Thoracic aorta (tissue), 2 donors: ENCODE measurements around the gene RSL1D1. TPM values are rescaled to one million over a fixed set of nuclear protein-coding genes. Genes with fewer than 3 reads are reported as not detected.

ENCODE experiments used
- ATAC-seq: fragments of 150-250 bp; one replicate; pipeline ENCODE4 v1.8.0; 2017; ENCODE audit warnings: low read depth; ENCODE audit not compliant: insufficient number of reproducible peaks, low FRiP score
- DNase-seq: peaks from one replicate; pipeline ENCODE4 v3.0.0-alpha.2; 2020; ENCODE audit warnings: low spot score
- H3K27ac ChIP-seq, 2 donors: fragments of 200-600 bp; sonication (generic); 1 replicate in 1 of 2; 2 replicates in 1 of 2; pipeline ENCODE4 v1.5.1; 2016; ENCODE audit warnings: mild to moderate bottlenecking in 2 of 2, moderate library complexity in 2 of 2
- H3K27me3 ChIP-seq: fragments of 200-600 bp; sonication (generic); replicated peaks from 2 replicates; pipeline ENCODE4 v1.6.0; 2016; ENCODE audit warnings: mild to moderate bottlenecking; ENCODE audit not compliant: insufficient read depth
- H3K36me3 ChIP-seq: fragments of 200-600 bp; sonication (generic); one replicate; pipeline ENCODE4 v1.5.1; 2016
- H3K4me1 ChIP-seq, 2 donors: fragments of 200-600 bp; sonication (generic); 1 replicate in 1 of 2; 2 replicates in 1 of 2; pipeline versions ENCODE4 v1.5.1 to v1.6.0; 2016; ENCODE audit warnings: low read depth in 2 of 2, mild to moderate bottlenecking in 1 of 2; ENCODE audit not compliant: control insufficient read depth in 1 of 2
- H3K4me3 ChIP-seq: fragments of 200-600 bp; sonication (generic); 2 replicates; pipeline ENCODE4 v1.5.1; 2016; ENCODE audit warnings: mild to moderate bottlenecking
- H3K9me3 ChIP-seq: fragments of 200-600 bp; sonication (generic); 2 replicates; pipeline ENCODE4 v1.5.1; 2016
- CTCF ChIP-seq: fragments of 200-600 bp; sonication (generic); IDR thresholded peaks from one replicate; pipeline ENCODE4 v1.5.1; 2019; ENCODE audit warnings: antibody characterized with exemption
- total RNA-seq, 2 donors: library from RNA; depleted of rRNA; stranded (reverse); fragments of >200 nt; gene quantifications; one replicate each; pipeline versions ENCODE4 v1.1.0 to v1.2.3, GENCODE V29; 2016

Gene RSL1D1
- total RNA-seq, 2 donors from 2014 or later = 51.2 to 184 TPM

GRCh38 chr16:11868412-11868980 is 17.2 kb upstream of the RSL1D1 start:
- DNase-seq (no peak), ATAC-seq (no peak)
- Histone ChIP-seq H3K36me3 (peaks cover 11% of the 10 kb centered on the region), H3K27me3 (no peaks in the 10 kb centered on the region), H3K9me3 (no peaks in the 10 kb centered on the region), H3K4me3 (no peak overlapping the region), H3K4me1 (peaks cover 18 to 57% of the 10 kb centered on the region in 2 donors), H3K27ac (peak overlapping the region in 1 of 2 donors; percentile 17)
- no peak for TF ChIP-seq CTCF

GRCh38 chr16:11862489-11862888 is 11.1 kb upstream of the RSL1D1 start:
- TF ChIP-seq CTCF = no peak
- ATAC-seq (no peak), DNase-seq (no peak)
- no peak overlapping the region for H3K27ac ChIP-seq
- H3K9me3 ChIP-seq = no peaks in the 10 kb centered on the region
- H3K4me3 ChIP-seq = no peak overlapping the region
- peaks cover 0 to 25% of the 10 kb centered on the region in 2 donors for H3K4me1 ChIP-seq
- no peaks in the 10 kb centered on the region for H3K36me3 ChIP-seq
- no peaks in the 10 kb centered on the region for H3K27me3 ChIP-seq

- no peaks in the 10 kb centered on the region for H3K36me3 ChIP-seq
Measured at GRCh38 chr16:11857161-11857560, 5.8 kb upstream of the RSL1D1 start.

GRCh38 chr16:11852092-11852809 is 909 bp upstream of the RSL1D1 start:
- no peak for DNase-seq

More at GRCh38 chr16:11857161-11857560, 5.8 kb upstream of the RSL1D1 start:
- H3K9me3 ChIP-seq = no peaks in the 10 kb centered on the region
- no peaks in the 10 kb centered on the region for H3K27me3 ChIP-seq
- TF ChIP-seq CTCF = no peak
- H3K4me1 ChIP-seq = peaks cover 18 to 19% of the 10 kb centered on the region in 2 donors
- ATAC-seq = no peak
- no peak overlapping the region for H3K27ac ChIP-seq
- no peak overlapping the region for H3K4me3 ChIP-seq
- DNase-seq = no peak

More at GRCh38 chr16:11852092-11852809, 909 bp upstream of the RSL1D1 start:
- H3K27ac ChIP-seq = peak overlapping the region; percentile 83 to 86
- TF ChIP-seq CTCF = no peak
- no peaks in the 10 kb centered on the region for H3K9me3 ChIP-seq
- no peaks in the 10 kb centered on the region for H3K27me3 ChIP-seq
- ATAC-seq = no peak
- H3K4me1 ChIP-seq = peaks cover 27 to 31% of the 10 kb centered on the region in 2 donors
- peak overlapping the region; percentile 83 for H3K4me3 ChIP-seq
- peaks cover under 1% of the 10 kb centered on the region for H3K36me3 ChIP-seq
